K562 (cell line): ENCODE data around the gene KIAA0319L. TPM values are rescaled to one million over a fixed set of nuclear protein-coding genes. Genes with fewer than 3 reads are reported as not detected.
"Not testable (repeated sequence)": the region's sequence is repeated elsewhere in the genome, so short reads cannot be mapped to it uniquely, and the experiment has no call there.

Experiments used
- ATAC-seq: fragments of 200-7000 bp; cut with Tn5 transposase; 3 replicates; pipeline ENCODE4 v1.9.1; 2020; ENCODE audit warnings: moderate library complexity
- BruUV-seq: library from RNA; stranded (reverse); fragments of 400-500 nt; replicated peaks from 2 replicates; lab custom pipeline; 2021; lab: Mats Ljungman, UMichigan
- CTCF ChIA-PET: fragments of 300-600 bp; formaldehyde crosslinking; extraction: SDS; loops from one replicate; lab custom pipeline; 2021; ENCODE audit warnings: low intra/inter-chr PET ratio; lab: Yijun Ruan, JAX
- POLR2A ChIA-PET: fragments of 300-600, 350-650 bp; sonication (Branson Sonifier 250); formaldehyde crosslinking; extraction: SDS; loops from one replicate; lab custom pipeline; 2021; ENCODE audit warnings: antibody characterized with exemption, inconsistent platforms; lab: Yijun Ruan, JAX
- DNase-seq, 4 experiments: peaks; one replicate each; pipeline versions ENCODE4 v3.0.0 to v3.0.0-alpha.2; 2011 to 2018; ENCODE audit warnings: low spot score in 3 of 4, mixed read lengths in 3 of 4; ENCODE audit errors: extremely low read depth in 1 of 4
- FAIRE-seq: peaks from 2 replicates; lab custom pipeline; 2011; peaks lifted over from hg19 to GRCh38; lab: Jason Lieb, UNC
- H2AFZ ChIP-seq: 2 replicates; pipeline ENCODE4 v1.6.0; 2011; ENCODE audit warnings: low read depth, low read length, control low read depth, inconsistent platforms
- H3K27ac ChIP-seq: fragments of 200-600 bp; 3 replicates; pipeline ENCODE4 v1.8.0; 2011; ENCODE audit warnings: low read depth, mild to moderate bottlenecking, control low read depth, inconsistent platforms, low read length, moderate library complexity, mixed read lengths; ENCODE audit errors: extremely low read depth
- H3K27me3 ChIP-seq, 2 experiments: fragments of 300-600 bp in 1 of 2; 2 replicates in 1 of 2; 3 replicates in 1 of 2; pipeline versions ENCODE4 v1.6.0 to v1.8.0; 2011; ENCODE audit warnings: inconsistent platforms in 2 of 2, low read length in 2 of 2, mild to moderate bottlenecking in 1 of 2, mixed read lengths in 1 of 2, moderate library complexity in 1 of 2; ENCODE audit not compliant: control insufficient read depth in 2 of 2, insufficient read depth in 2 of 2
- H3K36me3 ChIP-seq: fragments of 300-600 bp; 3 replicates; pipeline ENCODE4 v1.8.0; 2011; ENCODE audit warnings: mild to moderate bottlenecking, low read length, inconsistent platforms; ENCODE audit not compliant: control insufficient read depth, insufficient read depth
- H3K4me1 ChIP-seq, 2 experiments: fragments of 200-600 bp in 1 of 2; replicated peaks in 1 of 2; 2 replicates in 1 of 2; 3 replicates in 1 of 2; pipeline versions ENCODE4 v1.5.1 to v1.8.0; 2011; ENCODE audit warnings: inconsistent platforms in 2 of 2, low read length in 2 of 2, mild to moderate bottlenecking in 1 of 2, mixed read lengths in 1 of 2, moderate library complexity in 1 of 2; ENCODE audit not compliant: control insufficient read depth in 2 of 2, insufficient read depth in 2 of 2
- H3K4me2 ChIP-seq: 2 replicates; pipeline ENCODE4 v1.6.1; 2011; ENCODE audit warnings: low read length, control low read depth, inconsistent platforms, mixed read lengths; ENCODE audit not compliant: insufficient read depth
- H3K4me3 ChIP-seq: fragments of 200-600 bp; sonication (generic), shearing (Covaris generic); 2 replicates; pipeline ENCODE4 v1.5.1; 2016; ENCODE audit warnings: control low read depth, inconsistent platforms
- H3K79me2 ChIP-seq: fragments of 200-600 bp; 3 replicates; pipeline ENCODE4 v1.8.0; 2011; ENCODE audit warnings: low read length, inconsistent platforms; ENCODE audit not compliant: control insufficient read depth, insufficient read depth
- H3K9ac ChIP-seq, 2 experiments: 2 replicates each; pipeline versions ENCODE4 v1.6.0 to v1.6.1; 2011; ENCODE audit warnings: low read depth in 2 of 2, low read length in 2 of 2, control low read depth in 1 of 2, inconsistent platforms in 1 of 2, mild to moderate bottlenecking in 1 of 2, mixed read lengths in 1 of 2; ENCODE audit not compliant: insufficient read depth in 1 of 2
- H3K9me1 ChIP-seq: one replicate; pipeline ENCODE4 v1.6.0; 2011; ENCODE audit warnings: inconsistent platforms, mild to moderate bottlenecking, low read length, moderate library complexity; ENCODE audit not compliant: control insufficient read depth, insufficient read depth
- H3K9me3 ChIP-seq: replicated peaks from 2 replicates; pipeline ENCODE4 v1.5.1; 2011; ENCODE audit warnings: low read depth, low read length, inconsistent platforms; ENCODE audit not compliant: control insufficient read depth, insufficient read depth
- H4K20me1 ChIP-seq: replicated peaks from 2 replicates; pipeline ENCODE4 v1.6.1; 2011; ENCODE audit warnings: low read length, inconsistent platforms, mixed read lengths; ENCODE audit not compliant: control insufficient read depth, insufficient read depth
- GABPB2 ChIP-seq: fragments of 250-450 bp; sonication (Bioruptor Pico); conservative IDR thresholded peaks from 2 replicates; pipeline ENCODE4 v1.5.1; 2021; ENCODE audit warnings: mild to moderate bottlenecking
- ZNF121 ChIP-seq: sonication (generic); formaldehyde crosslinking; conservative IDR thresholded peaks from 2 replicates; pipeline ENCODE4 v1.8.0; 2022; ENCODE audit warnings: missing genetic modification reagents
- WGBS: fragments of 100-300 bp; shearing (Covaris generic); methylation state at CpG from one replicate; pipeline ENCODE4 v1.1.6; 2016; ENCODE audit warnings: low coverage, mixed read lengths; ENCODE audit not compliant: insufficient coverage; ENCODE audit errors: missing lambda C conversion rate; 5-methylcytosine and 5-hydroxymethylcytosine counted together
- in situ Hi-C: fragments of 300-500 bp; cut with MboI; formaldehyde crosslinking; loops from 4 replicates; pipeline ENCODE4 v1.15.0; 2018; ENCODE audit warnings: inconsistent platforms, mixed read lengths
- intact Hi-C: fragments of 100-400 bp; cut with micrococcal nuclease; formaldehyde crosslinking; loops from 2 replicates; pipeline ENCODE4 v1.14.2; 2022
- polyA plus RNA-seq, 8 experiments: library from polyadenylated mRNA; depleted of rRNA in 4 of 8; stranded (reverse) in 5 of 8; unstranded in 3 of 8; fragments of >200 nt; fragmentation: Nextera tagmentation in 2 of 8; fragmentation: Illumina TruSeq in 1 of 8; extraction: Ambion mirVana in 2 of 8; extraction: Trizol in 1 of 8; gene quantifications; 2 replicates each; pipeline versions ENCODE4 v1.2.1 to v1.2.3, GENCODE V29; 2011 to 2014; ENCODE audit warnings: inconsistent platforms in 1 of 8, missing spikeins in 1 of 8
- total RNA-seq, 7 experiments: library from RNA; depleted of rRNA in 6 of 7; stranded (reverse); fragments of >200 nt in 6 of 7; fragmentation: Illumina TruSeq in 2 of 7; extraction: Trizol in 2 of 7; gene quantifications; 2 replicates each; pipeline versions ENCODE4 v1.2.1 to v1.2.3, GENCODE V29; 2011 to 2021; ENCODE audit warnings: low replicate concordance in 1 of 7

KIAA0319L gene
- total and polyA plus RNA-seq, 9 of the 15 experiments (the other 6 are each of a cell fraction or from before 2014, with no cell fraction given) = 2.4 to 51.7 (median 27.4) TPM

- not testable (repeated sequence) for H3K9ac ChIP-seq
- TF ChIP-seq ZNF121 (CRISPR knock-in tag) = peak; percentile 82
- TF ChIP-seq, all 486 proteins: peak for 1; not testable (repeated sequence) for 485
- BruUV-seq, CTCF ChIA-PET, H3K4me3 ChIP-seq, H3K27me3 ChIP-seq, H3K79me2 ChIP-seq, H3K27ac ChIP-seq, H4K20me1 ChIP-seq, in situ Hi-C loops, H3K9me3 ChIP-seq, DNase-seq, H3K4me1 ChIP-seq, H2AFZ ChIP-seq, H3K9me1 ChIP-seq, FAIRE-seq, H3K4me2 ChIP-seq, H3K36me3 ChIP-seq, intact Hi-C loops, ATAC-seq: not testable (repeated sequence)
- 16% methylated on average over 1 of the region's 1 CpG for WGBS
- POLR2A ChIA-PET = interaction anchor here (0.9 to 2.0 kb wide), 5 partner anchors 8 to 150 kb away, joined by 3 to 7 read pairs (median 6); no protein-coding TSS in a partner anchor
Measured at GRCh38 chr1:35585805-35586204, 28.6 kb upstream of the KIAA0319L start.

GRCh38 chr1:35585281-35585680, 28.1 kb upstream of the KIAA0319L start:
- FAIRE-seq (no peak), DNase-seq (no peak), ATAC-seq (no peak)
- Histone ChIP-seq H3K9ac (no peak overlapping the region), H2AFZ (no peak overlapping the region), H3K27ac (no peak overlapping the region), H3K9me3 (no peaks in the 10 kb centered on the region), H3K36me3 (no peaks in the 10 kb centered on the region), H3K4me2 (no peak overlapping the region), H3K27me3 (no peaks in the 10 kb centered on the region), H3K4me3 (no peak overlapping the region), H4K20me1 (no peaks in the 10 kb centered on the region), H3K79me2 (no peaks in the 10 kb centered on the region), H3K4me1 (peaks cover 0 to 5% of the 10 kb centered on the region in 2 experiments; a peak in 2 of 5 replicates), H3K9me1 (no peaks in the 10 kb centered on the region)
- CTCF ChIA-PET = no interaction called here
- in situ Hi-C loops (no loop called here), intact Hi-C loops (no loop called here)
- 38% methylated on average over 3 of the region's 3 CpGs for WGBS
- no TSS peak for BruUV-seq
- POLR2A ChIA-PET = interaction anchor here (0.6 to 2.0 kb wide), 8 partner anchors 8 to 167 kb away, joined by 3 to 7 read pairs (median 4); no protein-coding TSS in a partner anchor
- TF ChIP-seq GABPB2 = no peak
- TF ChIP-seq, all 486 proteins: peak for 0

GRCh38 chr1:35581621-35582020, 24.4 kb upstream of the KIAA0319L start:
- POLR2A ChIA-PET = interaction anchor here (1.3 to 1.8 kb wide), 2 partner anchors 13 to 195 kb away, joined by 3 to 6 read pairs; no protein-coding TSS in a partner anchor

More at GRCh38 chr1:35581621-35582020, 24.4 kb upstream of the KIAA0319L start:
- H3K9me1 ChIP-seq, H2AFZ ChIP-seq, H3K27me3 ChIP-seq, DNase-seq, H3K9ac ChIP-seq, H3K9me3 ChIP-seq, in situ Hi-C loops, FAIRE-seq, BruUV-seq, H3K36me3 ChIP-seq, intact Hi-C loops, H3K27ac ChIP-seq, ATAC-seq, H4K20me1 ChIP-seq, H3K79me2 ChIP-seq, H3K4me2 ChIP-seq, CTCF ChIA-PET, H3K4me3 ChIP-seq: not testable (repeated sequence)
- 54% methylated on average over 7 of the region's 9 CpGs for WGBS
- peaks cover 2 to 20% of the 10 kb centered on the region in 2 experiments; a peak in 2 of 5 replicates for H3K4me1 ChIP-seq
